22Rv1 (cell line): ENCODE data around the gene GMFB.

Experiments
- CTCF ChIP-seq: fragments of 450-650 bp; IDR thresholded peaks from 2 replicates; pipeline ENCODE4 v1.5.1; 2017; ENCODE audit warnings: mild to moderate bottlenecking
- ZFX ChIP-seq: fragments of 450-650 bp; IDR thresholded peaks from 2 replicates; pipeline ENCODE4 v1.6.1; 2017; ENCODE audit warnings: antibody characterized with exemption, borderline replicate concordance

GRCh38 chr14:54497224-54497623 lies 8.4 kb upstream of the GMFB start:
- no peak for TF ChIP-seq CTCF
- no peak for TF ChIP-seq ZFX
